Activated naive CD4-positive, alpha-beta T cell treated with anti-CD3 and anti-CD28 coated beads for 36 hours (primary cell): ENCODE results near the gene ZDHHC1. TPM values are rescaled to one million over a fixed set of nuclear protein-coding genes. Genes with fewer than 3 reads are reported as not detected.

Experiments used
- CTCF ChIA-PET: fragments of 350-600 bp; sonication (Branson Sonifier 250); formaldehyde crosslinking; loops from one replicate; lab custom pipeline; 2021; ENCODE audit warnings: antibody characterized with exemption; lab: Charles Lee
- DNase-seq: peaks from one replicate; pipeline ENCODE4 v3.0.0-alpha.2; 2020
- H3K27ac Mint-ChIP-seq: one replicate; pipeline ENCODE4 v1.8.0; 2021; ENCODE audit warnings: mild to moderate bottlenecking, mixed read lengths
- H3K27me3 Mint-ChIP-seq: one replicate; pipeline ENCODE4 v1.8.0; 2021; ENCODE audit warnings: low read depth, mixed read lengths
- H3K36me3 Mint-ChIP-seq: one replicate; pipeline ENCODE4 v1.8.0; 2021; ENCODE audit warnings: low read depth, mixed read lengths
- H3K4me1 Mint-ChIP-seq: one replicate; pipeline ENCODE4 v1.8.0; 2021; ENCODE audit warnings: low read depth, mixed read lengths
- H3K4me3 Mint-ChIP-seq: one replicate; pipeline ENCODE4 v1.8.0; 2021; ENCODE audit warnings: mild to moderate bottlenecking, moderate library complexity, mixed read lengths
- H3K9me3 Mint-ChIP-seq: one replicate; pipeline ENCODE4 v1.8.0; 2021; ENCODE audit warnings: mixed read lengths
- intact Hi-C: fragments of 100-400 bp; cut with micrococcal nuclease; formaldehyde crosslinking; loops from one replicate; pipeline ENCODE4 v1.15.1; 2023
- total RNA-seq, 2 experiments: library from RNA; stranded (reverse); gene quantifications; one replicate each; pipeline ENCODE4 v1.2.3, GENCODE V29; 2021

ZDHHC1 gene
- total RNA-seq, 2 experiments from 2014 or later = 0.12 to 0.32 TPM

GRCh38 chr16:67404740-67405226 is 11.5 kb downstream of the ZDHHC1 start:
- CTCF ChIA-PET = no interaction called here
- Mint-ChIP-seq H3K4me3 (no peak overlapping the region), H3K27ac (no peak overlapping the region), H3K4me1 (no peaks in the 10 kb centered on the region), H3K36me3 (no peaks in the 10 kb centered on the region), H3K9me3 (no peaks in the 10 kb centered on the region), H3K27me3 (peaks cover 4% of the 10 kb centered on the region)
- intact Hi-C loops = no loop called here
- no peak for DNase-seq

- Mint-ChIP-seq H3K4me1 (no peaks in the 10 kb centered on the region), H3K4me3 (no peak overlapping the region), H3K9me3 (no peaks in the 10 kb centered on the region), H3K36me3 (no peaks in the 10 kb centered on the region), H3K27me3 (peaks cover 4% of the 10 kb centered on the region), H3K27ac (no peak overlapping the region)
- CTCF ChIA-PET = interaction anchor here (0.7 kb wide), 1 partner anchor 455 kb away, joined by 3 read pairs; no protein-coding TSS in a partner anchor
- intact Hi-C loops = no loop called here
- DNase-seq = no peak
Measured at GRCh38 chr16:67403976-67404555, 12.2 kb downstream of the ZDHHC1 start.

DNA sequence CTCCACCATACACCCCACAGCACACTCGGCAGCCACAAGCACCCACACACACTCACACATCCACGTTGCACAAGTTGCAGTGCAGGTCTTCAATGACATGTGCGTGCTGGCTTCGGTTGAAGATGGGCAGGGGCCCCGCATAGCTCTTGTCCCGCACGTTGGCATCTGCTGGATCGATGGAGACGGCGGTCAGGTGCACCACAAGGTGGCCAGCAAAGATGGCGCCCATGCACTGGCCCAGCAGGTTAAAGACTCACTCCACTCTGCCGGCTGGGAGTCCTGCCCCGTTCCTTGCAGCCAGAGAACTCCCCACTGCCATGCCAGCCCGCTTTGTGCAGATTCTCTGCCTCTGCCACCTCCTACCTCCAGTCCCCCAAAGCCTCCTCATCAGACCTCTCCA is 15.4 kb downstream of the ZDHHC1 start:
- Mint-ChIP-seq H3K27ac (no peak overlapping the region), H3K27me3 (peaks cover 2% of the 10 kb centered on the region), H3K36me3 (no peaks in the 10 kb centered on the region), H3K4me3 (no peak overlapping the region), H3K4me1 (no peaks in the 10 kb centered on the region), H3K9me3 (no peaks in the 10 kb centered on the region)
- DNase-seq = no peak
- intact Hi-C loops = no loop called here
- CTCF ChIA-PET = interaction anchor here (0.7 to 3.1 kb wide), 4 partner anchors 36 to 119 kb away, joined by 3 to 16 read pairs (median 6); partner anchors contain the start of genes KCTD19 and LRRC36

DNA sequence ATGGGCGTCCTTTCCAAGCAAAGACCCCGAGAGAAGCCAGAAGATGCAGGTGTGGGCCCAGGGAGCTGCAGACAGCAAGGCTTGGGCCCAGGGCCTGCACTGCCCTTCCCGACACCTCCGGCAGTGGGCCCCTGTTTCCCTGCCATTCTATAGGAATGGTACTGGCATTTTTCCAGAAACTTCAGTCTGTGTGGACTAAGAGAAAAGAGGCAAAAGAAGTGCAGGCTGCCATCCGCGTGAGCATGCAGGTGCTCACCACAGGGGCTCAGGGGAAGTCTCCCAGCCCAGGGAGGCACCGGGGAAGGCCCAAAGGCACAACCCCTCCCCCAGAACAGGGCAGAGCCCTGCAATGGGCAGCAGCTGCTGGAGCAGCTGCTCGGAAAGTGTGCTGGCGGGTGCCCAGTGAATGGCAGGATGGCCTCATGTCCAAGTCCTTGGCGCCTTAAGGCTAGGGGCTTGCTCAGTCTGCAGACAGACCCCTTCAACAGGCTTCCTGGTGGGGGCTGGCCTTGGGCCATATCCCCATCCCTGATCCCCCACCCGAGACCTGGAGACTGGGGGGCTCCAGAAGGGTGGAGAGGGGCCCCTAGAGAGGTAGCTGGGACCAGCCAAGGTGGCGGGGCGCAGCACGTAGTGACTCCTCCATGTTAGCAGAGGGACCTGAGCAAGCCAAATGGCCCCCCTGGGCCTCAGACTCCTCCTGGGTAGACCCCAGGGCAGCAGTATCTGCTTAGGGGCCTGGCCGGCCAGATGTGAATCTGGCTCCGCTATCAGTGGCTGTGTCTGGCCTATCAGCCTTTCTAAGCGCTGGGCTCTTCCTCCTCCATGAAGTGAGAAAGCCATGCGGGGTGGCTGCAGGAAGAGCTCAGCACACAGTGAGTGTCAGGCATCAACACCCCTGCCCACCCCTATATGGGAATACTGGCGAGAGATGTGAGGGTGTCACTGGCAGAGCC is 16.2 kb downstream of the ZDHHC1 start:
- no peak for DNase-seq
- Mint-ChIP-seq H3K36me3 (no peaks in the 10 kb centered on the region), H3K27ac (no peak overlapping the region), H3K4me3 (no peak overlapping the region), H3K27me3 (peaks cover 10% of the 10 kb centered on the region), H3K4me1 (peaks cover 3% of the 10 kb centered on the region), H3K9me3 (no peaks in the 10 kb centered on the region)
- CTCF ChIA-PET = interaction anchor here (0.5 to 3.1 kb wide), 34 partner anchors 9 to 177 kb away, joined by 3 to 19 read pairs (median 4); partner anchors contain the start of genes FHOD1, KCTD19, LRRC36 and TMEM208
- intact Hi-C loops = loop anchor here (1.0 to 10.0 kb wide), 4 partner anchors 51 to 245 kb away; partner anchors contain the start of genes B3GNT9, FBXL8, PLEKHG4 and TRADD

DNA sequence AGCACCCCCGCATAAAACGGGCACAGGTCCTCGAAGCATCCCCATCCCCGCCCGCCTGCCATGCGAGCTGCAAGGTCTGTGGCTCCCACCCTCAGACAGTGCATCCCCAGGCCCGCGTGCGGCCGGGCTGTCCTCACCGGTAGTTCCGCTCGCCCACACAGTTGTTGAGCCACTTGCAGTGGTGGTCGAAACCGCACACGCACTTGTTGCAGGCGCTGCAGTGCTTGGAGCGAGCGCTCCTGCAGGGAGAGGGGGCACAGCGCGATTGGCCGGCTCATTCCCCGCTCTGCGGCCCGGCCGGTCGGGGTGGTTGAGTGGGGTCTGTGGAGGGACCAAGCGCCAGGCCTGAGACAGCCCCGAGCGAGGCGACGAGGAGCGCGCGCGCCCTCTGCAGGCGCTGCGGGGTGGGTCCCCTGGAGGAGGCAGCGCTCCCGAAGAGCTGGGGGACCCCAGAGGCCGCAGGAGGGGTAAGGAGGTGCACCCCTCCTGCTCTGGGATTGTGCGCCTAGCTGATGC is 17.0 kb downstream of the ZDHHC1 start:
- Mint-ChIP-seq H3K36me3 (no peaks in the 10 kb centered on the region), H3K4me1 (peaks cover 4% of the 10 kb centered on the region), H3K9me3 (no peaks in the 10 kb centered on the region), H3K27me3 (peaks cover 14% of the 10 kb centered on the region), H3K27ac (no peak overlapping the region), H3K4me3 (no peak overlapping the region)
- CTCF ChIA-PET = interaction anchor here (0.5 to 3.1 kb wide), 34 partner anchors 9 to 176 kb away, joined by 3 to 19 read pairs (median 4); partner anchors contain the start of genes FHOD1, KCTD19, LRRC36 and TMEM208
- peak; percentile 59 for DNase-seq
- intact Hi-C loops = loop anchor here (1.0 to 10.0 kb wide), 4 partner anchors 50 to 244 kb away; partner anchors contain the start of genes B3GNT9, FBXL8, PLEKHG4 and TRADD

DNA sequence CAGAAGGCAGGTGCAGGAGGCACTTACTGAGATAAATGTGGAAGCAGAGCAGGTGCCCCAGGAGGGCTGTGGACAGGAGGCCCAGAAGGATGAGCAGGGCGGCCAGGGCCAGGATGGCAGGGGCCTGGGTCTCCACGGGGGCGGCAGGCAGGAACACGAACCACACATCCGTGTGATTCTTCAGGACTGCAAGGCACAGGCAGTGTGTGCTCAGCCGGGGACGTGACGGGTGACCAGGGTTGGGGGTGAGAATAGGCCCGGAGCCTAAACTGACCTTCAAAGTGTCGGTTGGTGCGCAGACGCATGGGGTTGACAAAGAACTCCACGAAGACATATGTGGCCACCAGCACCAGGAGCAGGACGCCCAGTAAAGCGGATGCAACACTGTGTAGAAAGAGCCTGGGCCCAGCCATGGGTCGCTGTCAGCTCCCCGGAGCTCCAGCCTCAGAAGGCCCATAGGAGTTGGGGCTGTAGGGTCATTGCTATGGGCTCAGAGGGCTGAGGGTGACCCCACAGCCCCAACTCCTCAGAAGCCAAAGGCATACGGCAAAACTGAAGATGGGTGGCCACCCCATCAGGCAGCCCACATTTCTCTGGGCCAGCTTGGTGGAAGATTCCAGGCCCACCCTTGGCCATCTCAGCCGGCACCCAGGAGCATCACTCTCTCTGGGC is 17.6 kb downstream of the ZDHHC1 start:
- no peaks in the 10 kb centered on the region for H3K36me3 Mint-ChIP-seq
- intact Hi-C loops = loop anchor here (1.0 to 10.0 kb wide), 4 partner anchors 49 to 244 kb away; partner anchors contain the start of genes B3GNT9, FBXL8, PLEKHG4 and TRADD
- CTCF ChIA-PET = interaction anchor here (0.7 to 3.1 kb wide), 12 partner anchors 27 to 175 kb away, joined by 3 to 19 read pairs (median 5); partner anchors contain the start of genes KCTD19 and LRRC36
- no peaks in the 10 kb centered on the region for H3K9me3 Mint-ChIP-seq
- peaks cover 20% of the 10 kb centered on the region for H3K27me3 Mint-ChIP-seq
- H3K27ac Mint-ChIP-seq = no peak overlapping the region
- no peak for DNase-seq
- H3K4me3 Mint-ChIP-seq = no peak overlapping the region
- H3K4me1 Mint-ChIP-seq = peaks cover 7% of the 10 kb centered on the region

- Mint-ChIP-seq H3K9me3 (no peaks in the 10 kb centered on the region), H3K4me3 (no peak overlapping the region)
- intact Hi-C loops = loop anchor here (10.0 kb wide), 1 partner anchor 243 kb away; the partner anchor contains the start of genes B3GNT9, FBXL8 and TRADD
Measured at GRCh38 chr16:67397812-67398545, 18.3 kb downstream of the ZDHHC1 start.

DNA sequence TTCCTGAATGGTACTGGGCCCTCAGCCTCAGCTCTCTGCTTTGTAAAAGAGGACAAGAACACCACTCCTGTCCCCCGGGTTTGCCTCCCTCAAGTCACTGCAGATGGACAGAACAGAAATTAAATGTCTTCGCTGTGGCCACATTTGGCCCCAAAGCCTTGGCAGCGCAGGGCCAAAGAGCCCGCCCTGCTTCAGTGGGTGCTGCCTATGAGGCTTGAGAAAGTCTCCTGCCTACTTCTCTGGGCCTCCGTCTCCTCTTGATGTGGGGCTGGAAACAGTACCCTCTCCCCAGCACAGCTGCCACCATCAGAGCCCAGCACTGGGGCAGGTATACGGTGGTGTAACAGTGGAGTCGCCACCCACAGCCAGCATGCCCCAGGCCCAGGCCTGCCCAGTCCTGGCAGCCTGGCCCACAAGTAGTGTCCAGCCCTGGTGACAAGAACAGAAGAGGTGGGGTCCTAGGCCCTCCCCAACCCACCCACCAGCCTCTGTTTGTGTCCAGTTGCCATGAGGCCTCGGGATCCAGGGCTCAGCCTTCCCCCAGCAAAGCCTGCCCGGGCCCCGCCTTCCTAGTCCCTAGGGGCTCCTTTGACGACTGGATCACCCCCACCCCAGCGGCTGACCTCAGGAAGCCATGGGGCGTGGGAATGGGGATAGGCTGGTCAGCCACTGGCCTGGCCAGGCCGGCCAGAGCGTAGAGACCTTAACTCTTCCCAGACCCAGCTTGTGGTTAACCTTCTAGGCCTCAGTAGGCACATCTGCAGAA is 19.1 kb downstream of the ZDHHC1 start:
- no peaks in the 10 kb centered on the region for H3K36me3 Mint-ChIP-seq
- no peak overlapping the region for H3K27ac Mint-ChIP-seq
- H3K27me3 Mint-ChIP-seq = peaks cover 20% of the 10 kb centered on the region
- H3K4me3 Mint-ChIP-seq = no peak overlapping the region
- CTCF ChIA-PET = interaction anchor here (0.8 to 1.3 kb wide), 4 partner anchors 31 to 192 kb away, joined by 3 to 4 read pairs (median 4); no protein-coding TSS in a partner anchor
- DNase-seq = no peak
- H3K4me1 Mint-ChIP-seq = peaks cover 7% of the 10 kb centered on the region
- intact Hi-C loops = loop anchor here (10.0 kb wide), 1 partner anchor 242 kb away; the partner anchor contains the start of genes B3GNT9, FBXL8 and TRADD
- no peaks in the 10 kb centered on the region for H3K9me3 Mint-ChIP-seq

More at GRCh38 chr16:67397812-67398545, 18.3 kb downstream of the ZDHHC1 start:
- Mint-ChIP-seq H3K27ac (no peak overlapping the region), H3K27me3 (peaks cover 20% of the 10 kb centered on the region), H3K4me1 (peaks cover 7% of the 10 kb centered on the region), H3K36me3 (no peaks in the 10 kb centered on the region)
- CTCF ChIA-PET = interaction anchor here (0.6 to 3.1 kb wide), 11 partner anchors 30 to 193 kb away, joined by 3 to 19 read pairs (median 4); partner anchors contain the start of genes KCTD19 and LRRC36
- no peak for DNase-seq

DNA sequence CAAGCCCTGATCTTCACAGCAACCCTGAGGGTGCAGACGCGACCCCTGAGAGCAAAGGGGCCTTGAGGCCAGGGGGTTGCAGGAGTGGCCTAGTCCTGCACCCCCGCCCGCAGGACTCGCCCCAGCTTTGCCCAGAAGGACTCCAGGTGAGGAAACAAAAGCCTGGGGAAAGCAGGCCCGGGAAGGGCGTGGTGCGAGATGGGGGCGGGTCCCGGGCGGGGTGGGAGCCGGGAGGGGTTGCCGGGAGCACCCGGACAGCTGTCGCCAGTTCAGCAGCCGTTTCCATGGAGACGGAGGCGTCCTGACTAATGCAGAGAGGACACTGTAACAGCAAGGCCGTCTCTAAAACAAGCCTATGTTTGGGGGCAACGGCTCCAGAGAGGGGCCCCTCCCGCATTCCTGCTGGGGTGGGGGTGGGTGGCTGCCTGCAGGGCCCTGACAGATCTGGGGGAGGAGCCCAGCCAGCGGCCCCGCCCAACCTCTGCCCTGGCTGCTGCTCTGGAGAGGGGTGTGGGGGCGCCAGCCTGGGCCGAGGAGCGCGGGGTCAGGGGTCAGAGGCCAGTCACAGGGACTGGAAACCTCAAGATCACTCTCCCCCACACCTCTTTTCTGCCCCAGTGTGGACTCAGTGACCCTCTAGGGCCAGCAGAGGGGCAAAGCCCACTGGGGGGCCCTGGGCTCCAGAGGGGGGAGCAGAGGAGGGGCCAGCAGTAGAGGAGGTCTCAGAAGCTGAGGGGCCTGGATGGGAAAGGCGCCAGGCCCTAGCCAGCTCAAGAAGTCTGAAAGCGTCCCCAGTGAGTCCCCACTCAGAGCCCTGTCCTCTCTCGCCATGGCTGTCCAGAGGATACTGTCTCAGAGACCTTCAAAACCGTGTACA is 19.9 kb downstream of the ZDHHC1 start:
- peaks cover 7% of the 10 kb centered on the region for H3K4me1 Mint-ChIP-seq
- H3K36me3 Mint-ChIP-seq = no peaks in the 10 kb centered on the region
- CTCF ChIA-PET = no interaction called here
- peaks cover 20% of the 10 kb centered on the region for H3K27me3 Mint-ChIP-seq
- intact Hi-C loops = loop anchor here (10.0 kb wide), 1 partner anchor 242 kb away; the partner anchor contains the start of genes B3GNT9, FBXL8 and TRADD
- DNase-seq = no peak
- no peak overlapping the region for H3K4me3 Mint-ChIP-seq
- no peak overlapping the region for H3K27ac Mint-ChIP-seq
- no peaks in the 10 kb centered on the region for H3K9me3 Mint-ChIP-seq
